Measurements from ENCODE around the gene PSMB3. TPM values are rescaled to one million over a fixed set of nuclear protein-coding genes. Genes with fewer than 3 reads are reported as not detected.

Gene PSMB3
- total RNA-seq, 2 donors from 2014 or later, result 68.2 to 99.2 TPM

GRCh38 chr17:38748149-38748891 is 4.2 kb upstream of the PSMB3 start, which contains the start of gene PCGF2:
PCGF2 (minus strand) TSS chr17:38748336; CDS start chr17:38740402, 7,934 bp downstream.
- Histone ChIP-seq H3K36me3 (replicated peaks in 1 of 2; ENCODE audit: insufficient read depth in 1 of 2, low read depth in 2 of 2) (no peaks in the 10 kb centered on the region), H3K4me3 (peak within 1 kb of the TSS; percentile 79 to 89), H3K4me1 (peaks cover 65% of the 10 kb centered on the region), H3K9me3 (no peaks in the 10 kb centered on the region), H3K27ac (peak within 1 kb of the TSS; percentile 61 to 89 (median 78)), H3K27me3 (no peaks in the 10 kb centered on the region)
- peak in 1 of 3 donors; percentile 53 for TF ChIP-seq POLR2A (IDR thresholded peaks at IDR 0.05)
- TF ChIP-seq, protein P1, sequence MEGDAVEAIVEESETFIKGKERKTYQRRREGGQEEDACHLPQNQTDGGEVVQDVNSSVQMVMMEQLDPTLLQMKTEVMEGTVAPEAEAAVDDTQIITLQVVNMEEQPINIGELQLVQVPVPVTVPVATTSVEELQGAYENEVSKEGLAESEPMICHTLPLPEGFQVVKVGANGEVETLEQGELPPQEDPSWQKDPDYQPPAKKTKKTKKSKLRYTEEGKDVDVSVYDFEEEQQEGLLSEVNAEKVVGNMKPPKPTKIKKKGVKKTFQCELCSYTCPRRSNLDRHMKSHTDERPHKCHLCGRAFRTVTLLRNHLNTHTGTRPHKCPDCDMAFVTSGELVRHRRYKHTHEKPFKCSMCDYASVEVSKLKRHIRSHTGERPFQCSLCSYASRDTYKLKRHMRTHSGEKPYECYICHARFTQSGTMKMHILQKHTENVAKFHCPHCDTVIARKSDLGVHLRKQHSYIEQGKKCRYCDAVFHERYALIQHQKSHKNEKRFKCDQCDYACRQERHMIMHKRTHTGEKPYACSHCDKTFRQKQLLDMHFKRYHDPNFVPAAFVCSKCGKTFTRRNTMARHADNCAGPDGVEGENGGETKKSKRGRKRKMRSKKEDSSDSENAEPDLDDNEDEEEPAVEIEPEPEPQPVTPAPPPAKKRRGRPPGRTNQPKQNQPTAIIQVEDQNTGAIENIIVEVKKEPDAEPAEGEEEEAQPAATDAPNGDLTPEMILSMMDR (IDR thresholded peaks at IDR 0.05), result no peak
- peak; percentile 8 for ATAC-seq
- DNase-seq, result peak; percentile 82 to 93 (median 87)
- WGBS, 2 donors, result 0 to 1% methylated on average over 15 to 34 of the region's 47 CpGs
- intact Hi-C loops (cut with DNase I), result no loop called here

- Histone ChIP-seq H3K27ac (peak overlapping the region; percentile 61 to 89 (median 78)), H3K36me3 (replicated peaks in 1 of 2; ENCODE audit: insufficient read depth in 1 of 2, low read depth in 2 of 2) (no peaks in the 10 kb centered on the region), H3K4me1 (peaks cover 65% of the 10 kb centered on the region), H3K4me3 (peak overlapping the region; percentile 12 to 79), H3K9me3 (no peaks in the 10 kb centered on the region), H3K27me3 (no peaks in the 10 kb centered on the region)
- intact Hi-C loops (cut with DNase I), result no loop called here
- ATAC-seq, result no peak
- DNase-seq, result no peak
- WGBS, 2 donors, result 0% methylated on average over 18 to 32 of the region's 32 CpGs
- TF ChIP-seq, protein P1 (IDR thresholded peaks at IDR 0.05), result no peak
- no peak for TF ChIP-seq POLR2A (IDR thresholded peaks at IDR 0.05)
Observed at GRCh38 chr17:38748892-38749222, 3.7 kb upstream of the PSMB3 start.

DNA sequence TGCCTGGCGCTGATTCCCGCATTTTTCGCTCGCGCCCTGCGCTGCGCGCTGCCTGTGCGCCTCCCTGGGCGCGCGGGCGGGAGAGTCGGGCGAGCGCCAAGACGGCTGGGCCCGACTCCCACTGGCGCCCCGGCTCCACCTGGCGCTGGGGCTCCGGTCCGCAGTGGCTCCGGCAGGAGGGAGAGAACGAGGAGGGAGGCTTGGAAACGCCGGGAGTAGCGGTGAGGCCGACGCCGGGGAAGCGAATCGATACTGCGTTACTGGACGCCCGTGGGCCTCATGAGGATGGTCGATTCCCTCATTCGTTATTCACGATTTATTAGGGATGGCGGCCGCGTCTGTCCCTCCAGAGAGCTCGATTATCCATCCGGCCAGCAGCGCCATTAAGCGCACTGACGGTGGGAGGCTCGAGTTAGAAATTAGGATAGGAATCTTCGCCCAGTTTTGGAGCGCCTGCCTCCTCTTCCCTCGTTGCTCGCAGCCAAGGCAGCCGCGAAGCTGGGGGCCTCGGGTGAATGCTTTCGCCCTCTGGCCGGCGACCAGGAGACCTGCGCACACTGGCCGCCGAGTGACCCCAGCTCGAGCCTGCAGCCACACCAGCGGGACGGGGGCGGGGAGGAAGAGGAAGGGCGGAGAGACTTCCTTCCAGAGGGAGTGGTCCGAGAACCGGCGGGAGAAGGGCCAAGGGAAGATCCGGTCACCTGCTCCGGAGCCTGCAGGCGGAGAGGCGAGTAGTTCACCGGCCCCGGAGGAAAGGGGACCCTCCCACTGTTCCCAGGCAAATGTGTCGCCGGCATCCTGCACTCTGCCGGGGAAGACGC is 3.1 kb upstream of the PSMB3 start:
- Histone ChIP-seq H3K4me1 (peaks cover 66% of the 10 kb centered on the region), H3K27ac (peak overlapping the region; percentile 61 to 89 (median 78)), H3K4me3 (peak overlapping the region; percentile 12 to 79), H3K36me3 (replicated peaks in 1 of 2; ENCODE audit: insufficient read depth in 1 of 2, low read depth in 2 of 2) (no peaks in the 10 kb centered on the region), H3K27me3 (no peaks in the 10 kb centered on the region), H3K9me3 (no peaks in the 10 kb centered on the region)
- peak; percentile 14 for ATAC-seq
- DNase-seq, result peak; percentile 64 to 83 (median 78)
- WGBS, 2 donors, result 1 to 2% methylated on average over 21 to 79 of the region's 79 CpGs
- intact Hi-C loops (cut with DNase I), result no loop called here
- TF ChIP-seq, protein P1 (IDR thresholded peaks at IDR 0.05), result peak in 4 of 7 experiments; percentile 32 to 46 (median 43)
- peak; percentile 22 to 75 (median 67) for TF ChIP-seq POLR2A (IDR thresholded peaks at IDR 0.05)

DNA sequence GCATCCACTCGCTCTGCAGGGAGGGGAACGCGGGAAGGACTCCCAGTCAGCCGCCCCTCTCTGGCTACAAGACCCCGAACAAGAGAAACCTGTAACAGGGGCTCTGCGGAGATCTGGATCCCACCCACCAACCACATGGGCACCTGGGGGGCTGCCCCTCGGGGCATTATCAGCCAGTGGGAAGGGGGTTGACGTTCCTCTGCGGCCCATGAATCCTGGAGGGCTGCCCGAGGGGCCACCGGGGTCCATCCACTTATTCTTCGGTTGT is 2.6 kb upstream of the PSMB3 start:
- ATAC-seq, result no peak
- intact Hi-C loops (cut with DNase I), result no loop called here
- Histone ChIP-seq H3K27me3 (no peaks in the 10 kb centered on the region), H3K9me3 (no peaks in the 10 kb centered on the region), H3K4me3 (no peak overlapping the region), H3K36me3 (replicated peaks in 1 of 2; ENCODE audit: insufficient read depth in 1 of 2, low read depth in 2 of 2) (no peaks in the 10 kb centered on the region), H3K4me1 (peaks cover 71% of the 10 kb centered on the region), H3K27ac (peak overlapping the region in 3 of 4 donors; percentile 61 to 89 (median 81))
- WGBS, 2 donors, result 7 to 15% methylated on average over 5 to 12 of the region's 12 CpGs
- no peak for TF ChIP-seq POLR2A (IDR thresholded peaks at IDR 0.05)
- TF ChIP-seq, protein P1 (IDR thresholded peaks at IDR 0.05), result no peak
- no peak for DNase-seq
